Retinal pigment epithelial cell (primary cell): ENCODE data around the gene NEFH.

Source experiments
- DNase-seq: peaks from one replicate; pipeline ENCODE4 v3.0.0-alpha.2; 2010; ENCODE audit warnings: low read depth
- H3K4me3 ChIP-seq: 2 replicates; pipeline ENCODE4 v1.5.1; 2011; ENCODE audit warnings: mild to moderate bottlenecking, low read length, control low read depth, moderate library complexity
- TF ChIP-seq, protein P1 (sequence below): conservative IDR thresholded peaks from 2 replicates; pipeline ENCODE4 v1.5.1; 2011; ENCODE audit warnings: low read depth, low read length, control low read depth, inconsistent platforms

Gene NEFH

DNA sequence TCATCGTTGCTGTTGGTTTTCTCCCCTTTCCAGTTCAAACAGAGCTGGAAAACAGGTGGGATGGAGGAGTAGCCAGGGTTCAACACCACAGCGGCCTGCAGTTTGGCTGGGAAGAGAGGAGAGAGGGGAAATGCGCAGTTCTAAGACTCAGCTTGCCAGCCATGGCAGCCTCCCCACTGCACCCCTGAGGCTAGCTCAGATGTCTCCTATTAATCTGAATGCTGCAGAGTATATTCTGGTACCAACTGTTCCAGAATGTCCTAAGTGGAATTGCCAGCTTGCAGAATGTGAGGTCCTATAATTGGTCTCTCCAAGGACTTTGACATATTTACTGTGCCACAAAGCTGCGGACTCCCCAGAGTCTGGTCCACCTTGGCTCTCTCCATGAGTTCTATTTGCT lies 32.0 kb downstream of the NEFH start:
- TF ChIP-seq, protein P1, sequence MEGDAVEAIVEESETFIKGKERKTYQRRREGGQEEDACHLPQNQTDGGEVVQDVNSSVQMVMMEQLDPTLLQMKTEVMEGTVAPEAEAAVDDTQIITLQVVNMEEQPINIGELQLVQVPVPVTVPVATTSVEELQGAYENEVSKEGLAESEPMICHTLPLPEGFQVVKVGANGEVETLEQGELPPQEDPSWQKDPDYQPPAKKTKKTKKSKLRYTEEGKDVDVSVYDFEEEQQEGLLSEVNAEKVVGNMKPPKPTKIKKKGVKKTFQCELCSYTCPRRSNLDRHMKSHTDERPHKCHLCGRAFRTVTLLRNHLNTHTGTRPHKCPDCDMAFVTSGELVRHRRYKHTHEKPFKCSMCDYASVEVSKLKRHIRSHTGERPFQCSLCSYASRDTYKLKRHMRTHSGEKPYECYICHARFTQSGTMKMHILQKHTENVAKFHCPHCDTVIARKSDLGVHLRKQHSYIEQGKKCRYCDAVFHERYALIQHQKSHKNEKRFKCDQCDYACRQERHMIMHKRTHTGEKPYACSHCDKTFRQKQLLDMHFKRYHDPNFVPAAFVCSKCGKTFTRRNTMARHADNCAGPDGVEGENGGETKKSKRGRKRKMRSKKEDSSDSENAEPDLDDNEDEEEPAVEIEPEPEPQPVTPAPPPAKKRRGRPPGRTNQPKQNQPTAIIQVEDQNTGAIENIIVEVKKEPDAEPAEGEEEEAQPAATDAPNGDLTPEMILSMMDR, result no peak
- no peak overlapping the region for H3K4me3 ChIP-seq
- no peak for DNase-seq

DNA sequence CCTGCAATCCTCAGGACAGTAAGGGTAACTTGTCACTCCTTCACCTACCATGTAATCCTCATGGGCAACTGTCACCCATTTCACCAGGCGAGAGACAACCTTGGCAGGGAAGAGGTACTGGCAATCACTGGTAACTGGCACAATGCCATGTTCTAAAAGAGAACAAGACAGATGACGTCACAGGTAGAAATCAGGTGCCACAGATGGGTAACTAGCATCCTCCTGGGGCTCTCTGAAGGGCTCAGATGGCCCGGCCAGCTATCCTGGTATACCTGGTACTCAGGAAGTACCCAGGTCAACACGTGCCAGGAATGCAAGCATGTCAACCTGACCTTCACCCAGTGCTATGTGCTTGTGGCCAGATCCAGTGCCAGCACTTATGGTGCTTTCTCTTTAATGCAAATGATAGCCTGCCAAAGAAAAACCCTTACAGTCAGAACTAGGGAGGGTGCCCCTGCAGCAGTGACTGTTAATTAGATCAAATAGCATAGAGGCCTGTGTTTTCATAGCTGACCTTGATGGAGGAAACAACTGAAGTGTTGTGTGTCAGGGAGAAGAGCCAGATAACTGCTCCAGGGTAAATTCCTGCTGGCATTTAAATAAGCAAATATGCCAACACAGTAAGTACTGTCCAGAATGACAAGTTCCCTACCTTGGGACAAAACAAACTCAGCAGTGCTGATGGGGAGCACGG lies 37.3 kb downstream of the NEFH start:
- TF ChIP-seq, protein P1, result no peak
- no peak for DNase-seq
- H3K4me3 ChIP-seq, result no peak overlapping the region

DNA sequence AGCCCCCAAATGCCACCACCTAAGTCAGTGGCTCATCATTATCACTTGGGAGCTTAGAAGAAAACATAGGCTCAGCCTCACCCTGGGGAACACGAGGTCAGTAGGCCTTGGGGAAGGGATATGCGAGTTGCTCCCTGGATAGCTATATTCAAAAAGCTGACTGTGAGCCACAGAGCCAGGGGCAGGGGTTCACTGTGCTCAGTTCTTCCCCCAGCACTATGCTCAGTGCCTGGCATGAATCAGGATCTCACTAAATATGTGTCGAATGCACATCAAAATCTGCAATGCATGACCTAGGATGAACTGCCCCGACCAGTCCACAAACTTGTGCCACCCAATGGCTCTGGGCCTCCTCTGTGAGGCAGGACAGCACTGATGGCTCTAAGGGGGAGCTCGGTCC lies 38.4 kb downstream of the NEFH start:
- TF ChIP-seq, protein P1, result no peak
- DNase-seq, result no peak
- no peak overlapping the region for H3K4me3 ChIP-seq

DNA sequence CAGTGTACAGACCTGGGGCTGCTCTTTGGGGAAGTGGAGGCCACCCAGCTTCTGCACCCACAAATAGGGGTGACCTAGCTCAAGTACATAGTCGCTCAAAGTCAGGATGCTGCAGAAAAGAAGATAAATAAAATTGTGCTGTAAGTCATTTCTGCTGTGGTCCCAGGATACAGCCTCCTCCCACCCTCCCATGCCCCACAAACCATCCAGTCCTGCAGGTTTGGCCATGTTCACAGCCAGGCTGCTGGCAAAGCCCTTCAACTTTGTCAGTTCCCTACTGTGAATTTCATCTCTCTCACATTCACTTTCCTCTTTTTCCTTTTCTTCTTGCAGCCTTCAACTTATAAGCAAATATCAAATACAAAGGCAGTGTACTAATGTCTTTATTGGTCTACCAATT lies 40.0 kb downstream of the NEFH start:
- H3K4me3 ChIP-seq, result no peak overlapping the region
- no peak for DNase-seq
- TF ChIP-seq, protein P1, result no peak

DNA sequence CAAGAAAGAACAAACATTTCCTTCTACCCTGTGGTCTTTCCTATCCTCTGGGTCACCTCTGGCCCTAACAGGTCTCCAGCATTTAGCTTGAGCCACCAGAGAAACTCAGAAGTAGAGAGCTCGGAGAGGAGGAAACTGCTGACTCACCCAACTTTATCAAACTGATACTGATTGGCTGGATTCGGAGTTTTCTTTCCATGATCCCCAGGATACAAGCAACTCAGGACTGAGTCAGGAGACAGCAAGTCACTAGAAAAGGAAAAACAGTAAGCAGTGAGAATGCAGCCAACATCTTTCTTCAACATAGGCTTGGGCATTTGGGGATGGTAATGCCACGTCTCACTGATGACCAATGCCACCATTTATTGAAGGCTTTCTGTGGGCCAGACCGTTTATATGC lies 40.8 kb downstream of the NEFH start:
- no peak overlapping the region for H3K4me3 ChIP-seq
- TF ChIP-seq, protein P1, result no peak
- peak; percentile 36 for DNase-seq

DNA sequence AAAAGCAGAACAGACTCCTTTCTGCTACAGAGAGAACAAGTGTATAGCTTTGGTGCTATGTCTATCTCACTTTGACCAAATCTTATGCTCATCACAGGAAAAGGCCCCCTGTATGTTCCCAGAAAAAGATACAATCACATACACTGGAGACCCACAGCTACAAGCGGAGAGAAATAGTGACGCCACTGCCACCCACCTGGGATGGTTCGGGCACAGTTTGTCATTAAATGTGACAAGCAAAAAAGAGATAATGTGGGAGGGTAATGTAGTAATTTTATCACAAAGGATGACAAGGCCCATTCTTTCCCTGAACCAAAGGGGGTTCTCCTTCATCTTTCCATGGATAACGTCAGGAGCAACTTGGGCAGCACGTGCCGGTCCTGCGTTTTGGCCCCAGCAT lies 41.5 kb downstream of the NEFH start:
- no peak for DNase-seq
- no peak overlapping the region for H3K4me3 ChIP-seq
- TF ChIP-seq, protein P1, result no peak

DNA sequence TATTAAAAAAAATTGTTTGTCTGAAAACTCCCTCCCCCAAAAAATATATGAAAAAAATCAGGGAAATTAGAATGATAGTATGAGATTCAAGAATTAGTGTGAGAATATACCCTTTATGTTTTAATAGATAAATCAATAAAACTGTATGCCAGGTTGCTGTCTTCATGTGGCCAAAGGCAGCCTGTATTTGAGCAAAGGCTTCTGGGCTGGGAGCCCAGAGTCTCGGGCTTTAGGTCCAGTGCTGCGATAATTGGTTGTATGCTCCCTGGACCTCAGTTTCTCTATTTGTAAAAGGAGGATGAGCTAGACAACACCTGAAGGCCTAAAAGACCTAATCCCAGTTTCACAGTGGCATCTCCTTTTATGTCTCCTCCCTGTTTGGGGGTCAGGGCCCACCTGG lies 43.7 kb downstream of the NEFH start:
- H3K4me3 ChIP-seq, result no peak overlapping the region
- TF ChIP-seq, protein P1, result no peak
- DNase-seq, result no peak
